ENCODE results near the gene SEMA7A.

- TF ChIP-seq EZH2 (IDR thresholded peaks at IDR 0.05; ENCODE audit: borderline replicate concordance, low read depth, low read length, poor library complexity, severe bottlenecking), result no peak
- TF ChIP-seq, protein P1, sequence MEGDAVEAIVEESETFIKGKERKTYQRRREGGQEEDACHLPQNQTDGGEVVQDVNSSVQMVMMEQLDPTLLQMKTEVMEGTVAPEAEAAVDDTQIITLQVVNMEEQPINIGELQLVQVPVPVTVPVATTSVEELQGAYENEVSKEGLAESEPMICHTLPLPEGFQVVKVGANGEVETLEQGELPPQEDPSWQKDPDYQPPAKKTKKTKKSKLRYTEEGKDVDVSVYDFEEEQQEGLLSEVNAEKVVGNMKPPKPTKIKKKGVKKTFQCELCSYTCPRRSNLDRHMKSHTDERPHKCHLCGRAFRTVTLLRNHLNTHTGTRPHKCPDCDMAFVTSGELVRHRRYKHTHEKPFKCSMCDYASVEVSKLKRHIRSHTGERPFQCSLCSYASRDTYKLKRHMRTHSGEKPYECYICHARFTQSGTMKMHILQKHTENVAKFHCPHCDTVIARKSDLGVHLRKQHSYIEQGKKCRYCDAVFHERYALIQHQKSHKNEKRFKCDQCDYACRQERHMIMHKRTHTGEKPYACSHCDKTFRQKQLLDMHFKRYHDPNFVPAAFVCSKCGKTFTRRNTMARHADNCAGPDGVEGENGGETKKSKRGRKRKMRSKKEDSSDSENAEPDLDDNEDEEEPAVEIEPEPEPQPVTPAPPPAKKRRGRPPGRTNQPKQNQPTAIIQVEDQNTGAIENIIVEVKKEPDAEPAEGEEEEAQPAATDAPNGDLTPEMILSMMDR (conservative IDR thresholded peaks at IDR 0.05; ENCODE audit: low read depth, low read length), result no peak
These were observed 20.2 kb downstream of the SEMA7A start for GRCh38 chr15:74413350-74414080.

Measured in A673 (cell line).